GM23248 (cell line): ENCODE measurements around the gene ZNF557.

Experiments
- EZH2 ChIP-seq: fragments of 200-600 bp; sonication (generic); IDR thresholded peaks from 2 replicates; pipeline ENCODE4 v1.6.1; 2018; ENCODE audit warnings: antibody characterized with exemption, mild to moderate bottlenecking; ENCODE audit not compliant: insufficient read depth, poor library complexity, severe bottlenecking
- EZH2phosphoT487 ChIP-seq: fragments of 200-600 bp; sonication (generic); IDR thresholded peaks from 2 replicates; pipeline ENCODE4 v1.6.1; 2018; ENCODE audit warnings: antibody characterized with exemption, moderate library complexity, mild to moderate bottlenecking, low read depth; ENCODE audit not compliant: insufficient read depth

- TF ChIP-seq EZH2 (no peak), EZH2phosphoT487 (no peak)
Observed at GRCh38 chr19:7124782-7125181, 55.3 kb downstream of the ZNF557 start.
